H1 (cell line): Measurements from ENCODE around the gene SLC17A4.
"Not testable (repeated sequence)": the region's sequence is repeated elsewhere in the genome, so short reads cannot be mapped to it uniquely, and the experiment has no call there.

Source experiments
- ASH2L ChIP-seq: fragments of 200-600, 300-600 bp; sonication (generic); IDR thresholded peaks from one replicate; pipeline ENCODE4 v1.7.1; 2017; ENCODE audit warnings: low read length
- BRCA1 ChIP-seq: IDR thresholded peaks from 2 replicates; pipeline ENCODE4 v1.6.1; 2012; ENCODE audit warnings: low read depth, low read length, improper control_type of control experiment
- GABPA ChIP-seq: IDR thresholded peaks from 2 replicates; pipeline ENCODE4 v1.6.1; 2011; ENCODE audit warnings: mild to moderate bottlenecking, low read length, moderate library complexity, borderline replicate concordance; ENCODE audit not compliant: insufficient read depth
- TF ChIP-seq, protein P1 (sequence below), 3 experiments: IDR thresholded peaks; 1 replicate in 2 of 3; 2 replicates in 1 of 3; pipeline versions ENCODE4 v1.5.1 to v1.6.1; 2011; ENCODE audit warnings: low read length in 3 of 3, mild to moderate bottlenecking in 3 of 3, inconsistent platforms in 2 of 3, low read depth in 1 of 3, moderate library complexity in 1 of 3; ENCODE audit not compliant: insufficient read depth in 1 of 3; ENCODE audit errors: control extremely low read depth in 1 of 3

DNA sequence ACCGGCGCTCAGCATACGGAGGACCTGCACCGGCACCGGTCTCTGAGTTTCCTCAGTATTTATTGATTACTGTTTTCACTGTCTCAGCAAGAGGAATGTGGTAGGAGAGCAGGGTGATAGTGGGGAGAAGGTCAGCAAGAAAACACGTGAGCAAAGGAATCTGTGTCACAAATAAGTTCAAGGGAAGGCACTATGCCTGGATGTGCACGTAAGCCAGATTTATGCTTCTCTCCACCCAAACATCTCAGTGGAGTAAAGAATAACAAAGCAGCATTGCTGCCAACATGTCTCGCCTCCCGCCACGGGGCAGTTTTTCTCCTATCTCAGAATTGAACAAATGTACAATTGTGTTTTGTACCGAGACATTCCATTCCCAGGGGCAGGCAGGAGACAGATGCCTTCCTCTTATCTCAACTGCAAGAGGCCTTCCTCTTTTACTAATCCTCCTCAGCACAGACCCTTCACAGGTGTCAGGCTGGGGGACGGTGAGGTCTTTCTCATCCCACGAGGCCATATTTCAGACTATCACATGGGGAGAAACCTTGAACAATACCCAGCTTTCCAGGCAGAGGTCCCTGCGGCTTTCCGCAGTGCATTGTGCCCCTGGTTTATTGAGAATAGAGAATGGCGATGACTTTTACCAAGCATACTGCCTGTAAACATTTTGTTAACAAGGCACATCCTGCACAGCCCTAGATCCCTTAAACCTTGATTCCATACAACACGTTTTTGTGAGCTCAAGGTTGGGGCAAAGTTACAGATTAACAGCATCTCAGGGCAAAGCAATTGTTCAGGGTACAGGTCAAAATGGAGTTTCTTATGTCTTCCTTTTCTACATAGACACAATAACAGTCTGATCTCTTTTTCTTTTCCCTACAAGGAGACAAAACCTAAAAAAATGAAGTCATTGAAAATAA is 5.7 kb upstream of the SLC17A4 start:
- TF ChIP-seq, protein P1, sequence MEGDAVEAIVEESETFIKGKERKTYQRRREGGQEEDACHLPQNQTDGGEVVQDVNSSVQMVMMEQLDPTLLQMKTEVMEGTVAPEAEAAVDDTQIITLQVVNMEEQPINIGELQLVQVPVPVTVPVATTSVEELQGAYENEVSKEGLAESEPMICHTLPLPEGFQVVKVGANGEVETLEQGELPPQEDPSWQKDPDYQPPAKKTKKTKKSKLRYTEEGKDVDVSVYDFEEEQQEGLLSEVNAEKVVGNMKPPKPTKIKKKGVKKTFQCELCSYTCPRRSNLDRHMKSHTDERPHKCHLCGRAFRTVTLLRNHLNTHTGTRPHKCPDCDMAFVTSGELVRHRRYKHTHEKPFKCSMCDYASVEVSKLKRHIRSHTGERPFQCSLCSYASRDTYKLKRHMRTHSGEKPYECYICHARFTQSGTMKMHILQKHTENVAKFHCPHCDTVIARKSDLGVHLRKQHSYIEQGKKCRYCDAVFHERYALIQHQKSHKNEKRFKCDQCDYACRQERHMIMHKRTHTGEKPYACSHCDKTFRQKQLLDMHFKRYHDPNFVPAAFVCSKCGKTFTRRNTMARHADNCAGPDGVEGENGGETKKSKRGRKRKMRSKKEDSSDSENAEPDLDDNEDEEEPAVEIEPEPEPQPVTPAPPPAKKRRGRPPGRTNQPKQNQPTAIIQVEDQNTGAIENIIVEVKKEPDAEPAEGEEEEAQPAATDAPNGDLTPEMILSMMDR (IDR thresholded peaks at IDR 0.05; ENCODE audit: control extremely low read depth in 1 of 3, insufficient read depth in 1 of 3, low read depth in 1 of 3, low read length in 3 of 3) = not testable (repeated sequence)
- TF ChIP-seq BRCA1, ASH2L, GABPA: not testable (repeated sequence)
